Measurements from ENCODE around the gene GATA6. TPM values are rescaled to one million over a fixed set of nuclear protein-coding genes. Genes with fewer than 3 reads are reported as not detected.

The GATA6 gene
- total and polyA plus RNA-seq, 2 of the 8 experiments (the other 6 are each of a cell fraction or from before 2014, with no cell fraction given) = 0.09 TPM; not detected in 1

GRCh38 chr18:22167091-22167470 lies 2.3 kb upstream of the GATA6 start:
- Histone ChIP-seq H2AK5ac (ENCODE audit: low read depth, low read length) (no peak overlapping the region), H2AFZ (ENCODE audit: low read length) (no peak overlapping the region), H3K56ac (replicated peaks; ENCODE audit: insufficient read length, low read depth, low read length) (no peak overlapping the region)

More at GRCh38 chr18:22167091-22167470, 2.3 kb upstream of the GATA6 start:
- DNase-seq (ENCODE audit: low read depth in 1 of 2, low spot score in 2 of 2) (no peak), FAIRE-seq (no peak)
- Histone ChIP-seq H4K5ac (ENCODE audit: insufficient read length, low read depth, low read length) (no peak overlapping the region), H4K91ac (replicated peaks; ENCODE audit: insufficient read length, low read length) (no peak overlapping the region), H3K79me1 (ENCODE audit: low read depth, low read length) (no peaks in the 10 kb centered on the region), H3K4ac (replicated peaks; ENCODE audit: insufficient read length, low read depth, low read length) (no peak overlapping the region), H2BK12ac (ENCODE audit: low read depth, low read length) (0 out of 2 replicates have a peak overlapping the region, but pooled peaks have one; percentile 17), H4K8ac (ENCODE audit: extremely low read depth, insufficient read depth, low read length) (no peak overlapping the region), H3K14ac (ENCODE audit: insufficient read length) (no peak overlapping the region), H2BK20ac (ENCODE audit: low read length) (no peak overlapping the region), H3K27me3 (replicated peaks in 1 of 4; ENCODE audit: control insufficient read depth in 3 of 4, extremely low read depth in 1 of 4, insufficient read depth in 3 of 4, low read length in 3 of 4) (peaks cover 84 to 100% (median 95%) of the 10 kb centered on the region in 4 experiments), H2BK120ac (replicated peaks; ENCODE audit: low read depth, low read length) (no peak overlapping the region), H3K23ac (ENCODE audit: insufficient read length) (no peak overlapping the region), H3K4me3 (ENCODE audit: extremely low read depth in 1 of 4, insufficient read depth in 2 of 4, low read depth in 3 of 4, low read length in 4 of 4) (peak overlapping the region in 1 of 4 experiments; percentile 70; a peak in 4 of 8 replicates), H3K23me2 (ENCODE audit: low read depth, low read length) (peaks cover 17% of the 10 kb centered on the region; the same call in 1 of the 2 replicates), H3K9ac (replicated peaks in 1 of 4; ENCODE audit: extremely low read depth in 1 of 4, low read depth in 3 of 4, low read length in 3 of 4) (no peak overlapping the region), H3K9me3 (ENCODE audit: insufficient read depth in 2 of 2, low read depth in 1 of 2, low read length in 1 of 2) (no peaks in the 10 kb centered on the region), H2BK5ac (ENCODE audit: low read depth, low read length) (no peak overlapping the region), H3K27ac (ENCODE audit: low read depth, low read length) (no peak overlapping the region), H3K18ac (ENCODE audit: extremely low read depth, low read length) (no peak overlapping the region), H4K20me1 (replicated peaks in 1 of 2; ENCODE audit: control insufficient read depth in 1 of 2, insufficient read depth in 2 of 2, low read length in 2 of 2) (peaks cover 13 to 16% of the 10 kb centered on the region in 2 experiments), H3K4me2 (ENCODE audit: insufficient read depth in 1 of 2, low read depth in 2 of 2, low read length in 2 of 2) (peak overlapping the region; percentile 71 to 88; a peak in 3 of 4 replicates), H2BK15ac (ENCODE audit: low read length) (no peak overlapping the region), H3K4me1 (replicated peaks in 1 of 4; ENCODE audit: control insufficient read depth in 3 of 4, insufficient read depth in 4 of 4, low read length in 3 of 4) (peaks cover 0 to 32% (median 14%) of the 10 kb centered on the region in 4 experiments; a peak in 6 of 7 replicates), H3K36me3 (ENCODE audit: control insufficient read depth in 2 of 4, insufficient read depth in 4 of 4, low read length in 3 of 4) (peaks cover 0 to 18% (median 0%) of the 10 kb centered on the region in 4 experiments; a peak in 1 of 8 replicates), H3K79me2 (ENCODE audit: control insufficient read depth in 1 of 2, insufficient read depth in 2 of 2, low read length in 2 of 2) (no peaks in the 10 kb centered on the region)
- ChIA-PET POLR2A (ENCODE audit: partially characterized antibody) (interaction anchor here (0.6 kb wide), 1 partner anchor 176 kb away, joined by 3 read pairs; no protein-coding TSS in a partner anchor), CTCF (ENCODE audit: partially characterized antibody) (interaction anchor here (0.6 to 0.7 kb wide), 3 partner anchors 198 to 284 kb away, joined by 3 read pairs; no protein-coding TSS in a partner anchor)
- WGBS, 2 experiments (ENCODE audit: extremely low coverage in 1 of 2, insufficient coverage in 1 of 2, insufficient read length in 1 of 2, insufficient replicate concordance in 2 of 2, low coverage in 1 of 2, low lambda C conversion rate in 2 of 2, missing lambda C conversion rate in 1 of 2) = 4% methylated on average over 25 of the region's 25 CpGs; no CpG with 5 or more reads in 1 of the 2 experiments
- peak; percentile 87 for TF ChIP-seq SUZ12 (IDR thresholded peaks at IDR 0.05; ENCODE audit: low read length)
- peak; percentile 71 for TF ChIP-seq EZH2 (IDR thresholded peaks at IDR 0.05; ENCODE audit: low read depth, low read length, severe bottlenecking)
- TF ChIP-seq EP300 (IDR thresholded peaks at IDR 0.05; ENCODE audit: borderline replicate concordance in 1 of 2, low read depth in 2 of 2, low read length in 2 of 2) = no peak
- TF ChIP-seq GTF2F1 (IDR thresholded peaks at IDR 0.05; ENCODE audit: borderline replicate concordance, low read depth, low read length) = no peak
- TF ChIP-seq CTBP2 (IDR thresholded peaks at IDR 0.05; ENCODE audit: borderline replicate concordance, insufficient read depth, insufficient read length, low read length) = peak; percentile 22
